A549 (cell line): ENCODE measurements around the gene RNPEP. TPM values are rescaled to one million over a fixed set of nuclear protein-coding genes. Genes with fewer than 3 reads are reported as not detected.
"Not testable (repeated sequence)": the region's sequence is repeated elsewhere in the genome, so short reads cannot be mapped to it uniquely, and the experiment has no call there.

ENCODE experiments used
- ATAC-seq, 2 experiments: fragments of 200-7000 bp in 1 of 2; fragments of >200 bp in 1 of 2; cut with Nextera tagmentation in 1 of 2; cut with Tn5 transposase in 1 of 2; 3 replicates each; pipeline versions ENCODE4 v1.8.0 to v1.9.1; 2018 to 2020; ENCODE audit warnings: mild to moderate bottlenecking in 1 of 2, moderate library complexity in 1 of 2
- CTCF ChIA-PET: fragments of 300-600 bp; sonication (Branson Sonifier 250); formaldehyde crosslinking; extraction: SDS; loops from one replicate; lab custom pipeline; 2021; ENCODE audit warnings: antibody characterized with exemption, inconsistent platforms; lab: Yijun Ruan, JAX
- POLR2A ChIA-PET: fragments of 350-600 bp; formaldehyde crosslinking; extraction: SDS; loops from one replicate; lab custom pipeline; 2021; ENCODE audit warnings: antibody characterized with exemption, inconsistent platforms; lab: Yijun Ruan, JAX
- DNase-seq, 2 experiments: peaks; one replicate each; pipeline versions ENCODE4 v3.0.0 to v3.0.0-alpha.2; 2011 to 2016; ENCODE audit warnings: low read depth in 1 of 2, low spot score in 1 of 2
- FAIRE-seq: peaks from 2 replicates; lab custom pipeline; 2011; peaks lifted over from hg19 to GRCh38; lab: Jason Lieb, UNC
- H3K27ac ChIP-seq, 2 experiments: fragments of >200 bp; sonication (Bioruptor Twin); formaldehyde crosslinking; 3 replicates each; pipeline ENCODE4 v1.5.1; 2016 to 2017
- H3K4me1 ChIP-seq: fragments of >200 bp; sonication (Bioruptor Twin); formaldehyde crosslinking; 3 replicates; pipeline ENCODE4 v1.6.1; 2016
- H3K4me2 ChIP-seq: fragments of >200 bp; sonication (Bioruptor Twin); formaldehyde crosslinking; 3 replicates; pipeline ENCODE4 v1.6.1; 2016
- H3K4me3 ChIP-seq: fragments of >200 bp; sonication (Bioruptor Twin); formaldehyde crosslinking; 3 replicates; pipeline ENCODE4 v1.5.1; 2016
- H3K9me3 ChIP-seq: fragments of >200 bp; sonication (Bioruptor Twin); formaldehyde crosslinking; 3 replicates; pipeline ENCODE4 v1.6.1; 2016
- CBX2 ChIP-seq: fragments of 200-600 bp; sonication (generic); IDR thresholded peaks from 2 replicates; pipeline ENCODE4 v1.6.1; 2016; ENCODE audit warnings: low read depth, mild to moderate bottlenecking, borderline replicate concordance
- CEBPB ChIP-seq, 2 experiments: fragments of >200 bp in 1 of 2; sonication (Bioruptor Twin) in 1 of 2; formaldehyde crosslinking in 1 of 2; IDR thresholded peaks; 2 replicates each; pipeline ENCODE4 v1.6.1; 2012 to 2016
- CHD2 ChIP-seq: fragments of 150-350 bp; IDR thresholded peaks from 2 replicates; pipeline ENCODE4 v1.6.1; 2014; ENCODE audit warnings: low read length; ENCODE audit not compliant: partially characterized antibody
- EHF ChIP-seq: fragments of 250-450 bp; sonication (Bioruptor Pico); IDR thresholded peaks from 2 replicates; pipeline ENCODE4 v1.5.0; 2020; ENCODE audit warnings: mild to moderate bottlenecking
- EHMT2 ChIP-seq: fragments of 200-600 bp; sonication (generic); IDR thresholded peaks from 2 replicates; pipeline ENCODE4 v1.6.1; 2016; ENCODE audit warnings: antibody characterized with exemption, low read depth, mild to moderate bottlenecking, moderate library complexity
- FOSB ChIP-seq: fragments of 250-450 bp; sonication (Bioruptor Pico); IDR thresholded peaks from 2 replicates; pipeline ENCODE4 v1.5.0; 2020; ENCODE audit warnings: mild to moderate bottlenecking, moderate library complexity
- FOSL2 ChIP-seq, 2 experiments: fragments of 450-650 bp in 1 of 2; fragments of >200 bp in 1 of 2; sonication (Bioruptor Twin) in 1 of 2; formaldehyde crosslinking; IDR thresholded peaks; 2 replicates each; pipeline versions ENCODE4 v1.5.0 to v1.6.1; 2016 to 2020; ENCODE audit warnings: mild to moderate bottlenecking in 1 of 2, moderate library complexity in 1 of 2
- FOXS1 ChIP-seq: fragments of 250-450 bp; sonication (Bioruptor Pico); IDR thresholded peaks from 2 replicates; pipeline ENCODE4 v1.5.0; 2020; ENCODE audit warnings: mild to moderate bottlenecking, moderate library complexity
- HDAC2 ChIP-seq: fragments of 200-600 bp; sonication (generic); IDR thresholded peaks from 2 replicates; pipeline ENCODE4 v1.6.1; 2016
- HOXB13 ChIP-seq: fragments of 250-450 bp; sonication (Bioruptor Pico); IDR thresholded peaks from 2 replicates; pipeline ENCODE4 v1.5.0; 2020; ENCODE audit warnings: low read depth, mild to moderate bottlenecking, moderate library complexity
- HOXB5 ChIP-seq: fragments of 250-450 bp; sonication (Bioruptor Pico); IDR thresholded peaks from 2 replicates; pipeline ENCODE4 v1.5.0; 2020; ENCODE audit warnings: mild to moderate bottlenecking, moderate library complexity
- JUN ChIP-seq, 2 experiments: fragments of >200 bp; sonication (Bioruptor Twin); formaldehyde crosslinking; IDR thresholded peaks; 2 replicates in 1 of 2; 3 replicates in 1 of 2; pipeline ENCODE4 v1.6.1; 2016 to 2017
- JUNB ChIP-seq: fragments of >200 bp; sonication (Bioruptor Twin); formaldehyde crosslinking; IDR thresholded peaks from 2 replicates; pipeline ENCODE4 v1.6.1; 2016
- KDM1A ChIP-seq: fragments of 200-600 bp; sonication (generic); IDR thresholded peaks from 2 replicates; pipeline ENCODE4 v1.6.1; 2016; ENCODE audit warnings: low read depth, mild to moderate bottlenecking
- KDM5A ChIP-seq: fragments of 200-600 bp; sonication (generic); IDR thresholded peaks from 2 replicates; pipeline ENCODE4 v1.6.1; 2016; ENCODE audit warnings: antibody characterized with exemption, mild to moderate bottlenecking
- NPAS2 ChIP-seq: fragments of 250-450 bp; sonication (Bioruptor Pico); IDR thresholded peaks from 2 replicates; pipeline ENCODE4 v1.8.0; 2022; ENCODE audit warnings: mild to moderate bottlenecking, moderate library complexity, borderline replicate concordance
- NR3C1 ChIP-seq: fragments of >200 bp; sonication (Bioruptor Twin); formaldehyde crosslinking; IDR thresholded peaks from 3 replicates; pipeline ENCODE4 v1.6.1; 2017
- RAD21 ChIP-seq, 2 experiments: fragments of >200 bp in 1 of 2; sonication (Bioruptor Twin) in 1 of 2; formaldehyde crosslinking in 1 of 2; IDR thresholded peaks in 1 of 2; conservative IDR thresholded peaks in 1 of 2; 2 replicates in 1 of 2; 3 replicates in 1 of 2; pipeline ENCODE4 v1.6.1; 2012 to 2018; ENCODE audit warnings: inconsistent platforms in 1 of 2
- RCOR1 ChIP-seq: fragments of 150-350 bp; IDR thresholded peaks from 2 replicates; pipeline ENCODE4 v1.6.1; 2014; ENCODE audit warnings: antibody characterized with exemption, low read length, low read depth
- REST ChIP-seq: fragments of 200-600 bp; sonication (generic); IDR thresholded peaks from 2 replicates; pipeline ENCODE4 v1.6.1; 2016; ENCODE audit warnings: antibody characterized with exemption, mild to moderate bottlenecking, moderate library complexity
- RFX5 ChIP-seq: fragments of 450-650 bp; IDR thresholded peaks from 2 replicates; pipeline ENCODE4 v1.7.1; 2014; ENCODE audit warnings: antibody characterized with exemption, mild to moderate bottlenecking, moderate library complexity
- SMC3 ChIP-seq: fragments of >200 bp; sonication (Bioruptor Twin); formaldehyde crosslinking; IDR thresholded peaks from 3 replicates; pipeline ENCODE4 v1.6.1; 2018; ENCODE audit warnings: inconsistent platforms
- SREBF2 ChIP-seq: fragments of 450-650 bp; IDR thresholded peaks from 2 replicates; pipeline ENCODE4 v1.6.1; 2014; ENCODE audit warnings: mild to moderate bottlenecking, moderate library complexity
- WGBS: methylation state at CpG from one replicate; pipeline ENCODE4 v1.1.6; 2017; ENCODE audit errors: missing lambda C conversion rate; 5-methylcytosine and 5-hydroxymethylcytosine counted together
- polyA plus RNA-seq, 4 experiments: library from polyadenylated mRNA; depleted of rRNA in 3 of 4; stranded (reverse); fragments of >200 nt; fragmentation: RNase III in 1 of 4; extraction: RNeasy Plus Mini Kit Qiagen cat#74134 plus additional on column Dnase treatment in 1 of 4; gene quantifications; 2 replicates in 3 of 4; 3 replicates in 1 of 4; pipeline ENCODE4 v1.2.3, GENCODE V29; 2011 to 2017

Gene RNPEP
- polyA plus RNA-seq, 2 of the 4 experiments (the other 2 are of a cell fraction), result 71.1 to 87.6 TPM

GRCh38 chr1:201939148-201939547 lies 43.3 kb upstream of the RNPEP start:
- ATAC-seq, result no peak; a peak in 1 of 6 replicates
- peaks cover 4% of the 10 kb centered on the region; the same call in 1 of the 3 replicates for H3K4me1 ChIP-seq
- CTCF ChIA-PET, result interaction anchor here (0.5 to 3.7 kb wide), 5 partner anchors 7 to 55 kb away, joined by 3 to 19 read pairs (median 4); no protein-coding TSS in a partner anchor
- H3K9me3 ChIP-seq, result no peaks in the 10 kb centered on the region
- no peak for TF ChIP-seq JUN (IDR thresholded peaks at IDR 0.05)
- no peak for TF ChIP-seq JUNB
- TF ChIP-seq HOXB13 (CRISPR knock-in tag), result no peak
- TF ChIP-seq CBX2, result no peak
- no peak for TF ChIP-seq NPAS2 (CRISPR knock-in tag)
- TF ChIP-seq HOXB5, result no peak
- TF ChIP-seq KDM1A, result no peak
- no peak for TF ChIP-seq SMC3
- TF ChIP-seq, all 56 proteins: peak for 0
- POLR2A ChIA-PET, result no interaction called here
- DNase-seq (no peak), FAIRE-seq (no peak)
- 65% methylated on average over 4 of the region's 4 CpGs for WGBS
- H3K27ac ChIP-seq, result no peak overlapping the region
- no peak overlapping the region for H3K4me3 ChIP-seq
- H3K4me2 ChIP-seq, result no peak overlapping the region

- DNase-seq, result no peak
- Histone ChIP-seq H3K4me3 (no peak overlapping the region), H3K4me1 (peaks cover 4% of the 10 kb centered on the region; the same call in 1 of the 3 replicates), H3K4me2 (no peak overlapping the region), H3K9me3 (no peaks in the 10 kb centered on the region), H3K27ac (no peak overlapping the region)
- 83% methylated on average over 5 of the region's 5 CpGs for WGBS
- no peak for FAIRE-seq
- TF ChIP-seq CEBPB (IDR thresholded peaks at IDR 0.05) (no peak), RCOR1 (no peak), REST (no peak), CBX2 (no peak), FOSB (no peak), HDAC2 (no peak), CHD2 (no peak), SREBF2 (no peak), FOSL2 (IDR thresholded peaks at IDR 0.05) (no peak), FOSL2 (CRISPR knock-in tag; IDR thresholded peaks at IDR 0.05) (no peak), EHF (no peak), KDM5A (no peak), NR3C1 (no peak), RAD21 (conservative IDR thresholded peaks at IDR 0.05 in 1 of 2, IDR thresholded peaks at IDR 0.05 in 1 of 2) (no peak), RFX5 (no peak), HOXB13 (CRISPR knock-in tag) (no peak), FOXS1 (CRISPR knock-in tag) (no peak), EHMT2 (no peak), KDM1A (no peak)
- ChIA-PET CTCF (interaction anchor here (0.6 to 3.7 kb wide), 8 partner anchors 8 to 180 kb away, joined by 3 to 19 read pairs (median 4); no protein-coding TSS in a partner anchor), POLR2A (no interaction called here)
- no peak; a peak in 2 of 6 replicates for ATAC-seq
These were observed 42.9 kb upstream of the RNPEP start for GRCh38 chr1:201939574-201939973.

GRCh38 chr1:201940316-201940715 lies 42.1 kb upstream of the RNPEP start:
- H3K4me2 ChIP-seq, H3K27ac ChIP-seq, H3K4me1 ChIP-seq, DNase-seq, POLR2A ChIA-PET, FAIRE-seq, H3K4me3 ChIP-seq, H3K9me3 ChIP-seq: not testable (repeated sequence)
- CTCF ChIA-PET, result interaction anchor here (0.6 to 3.7 kb wide), 9 partner anchors 9 to 300 kb away, joined by 3 to 19 read pairs (median 4); no protein-coding TSS in a partner anchor
- ATAC-seq, result peak in 1 of 2 experiments; percentile 40; a peak in 1 of 6 replicates
- 86% methylated on average over 10 of the region's 10 CpGs for WGBS
